NOMO-1 treated with dmso at 0.1 percent for 144 hours (cell line): Measurements from ENCODE around the gene PRAMEF20.
"Not testable (repeated sequence)": the region's sequence is repeated elsewhere in the genome, so short reads cannot be mapped to it uniquely, and the experiment has no call there.

Source experiments
- DNase-seq: peaks from one replicate; lab custom pipeline; 2025; ENCODE audit not compliant: unreplicated experiment; lab: John Stamatoyannopoulos, UW

The PRAMEF20 gene

DNA sequence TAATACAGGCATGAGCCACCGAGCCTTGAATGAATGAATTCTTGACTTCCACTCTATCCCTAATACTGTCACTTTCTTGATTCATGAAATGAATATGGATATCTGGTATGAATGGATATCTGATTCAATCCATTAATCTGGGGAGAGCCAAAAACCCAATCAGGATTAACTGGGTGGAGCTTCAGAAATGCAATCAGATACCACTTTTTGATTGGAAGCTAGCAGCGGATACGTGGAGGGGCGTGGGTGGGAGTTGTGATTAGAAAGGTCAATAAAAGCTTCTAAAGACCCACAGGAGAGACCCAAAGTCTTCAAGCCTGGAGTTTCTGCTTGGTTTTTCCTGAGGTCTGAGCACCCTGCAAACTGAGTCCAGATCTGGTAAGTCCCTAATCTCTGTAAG, at the start of gene PRAMEF20:
Gene PRAMEF20, plus strand, starts transcription at position 301 of the 400 bp plus-strand sequence. CDS start 5,905 bp downstream, outside the sequence.
- not testable (repeated sequence) for DNase-seq

GRCh38 chr1:13362364-13362763, 47.9 kb upstream of the PRAMEF20 start:
- not testable (repeated sequence) for DNase-seq

DNA sequence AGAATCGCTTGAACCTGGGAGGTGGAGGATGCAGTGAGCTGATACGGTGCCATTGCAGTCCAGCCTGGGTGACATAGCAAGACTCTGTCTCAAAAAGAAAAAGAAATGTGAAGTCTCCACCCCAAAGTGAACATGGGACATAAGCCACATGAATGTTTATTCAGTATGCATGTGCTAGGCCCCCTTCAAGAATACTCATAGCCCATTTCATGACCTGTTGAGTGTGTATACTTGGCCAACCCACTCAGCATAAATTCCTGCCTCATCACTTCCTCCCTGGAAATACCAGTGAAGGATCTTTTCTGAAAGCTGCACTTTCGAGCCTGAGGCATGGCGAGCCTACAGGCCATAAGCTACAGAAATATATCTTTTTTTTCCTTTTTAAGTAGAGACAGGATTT, 45.3 kb upstream of the PRAMEF20 start:
- DNase-seq, result not testable (repeated sequence)

GRCh38 chr1:13366536-13366935, 43.7 kb upstream of the PRAMEF20 start:
- DNase-seq, result not testable (repeated sequence)

GRCh38 chr1:13368544-13368943, 41.7 kb upstream of the PRAMEF20 start:
- not testable (repeated sequence) for DNase-seq

- DNase-seq, result not testable (repeated sequence)
These were observed 31.3 kb upstream of the PRAMEF20 start for GRCh38 chr1:13378983-13379382.

- not testable (repeated sequence) for DNase-seq
These were observed 29.9 kb upstream of the PRAMEF20 start for GRCh38 chr1:13380380-13380779.

GRCh38 chr1:13389332-13389731, 20.9 kb upstream of the PRAMEF20 start, which contains the start of gene PRAMEF17:
Gene PRAMEF17 (plus strand): TSS chr1:13389632. CDS start chr1:13389658, 26 bp downstream.
- DNase-seq, result not testable (repeated sequence)

DNA sequence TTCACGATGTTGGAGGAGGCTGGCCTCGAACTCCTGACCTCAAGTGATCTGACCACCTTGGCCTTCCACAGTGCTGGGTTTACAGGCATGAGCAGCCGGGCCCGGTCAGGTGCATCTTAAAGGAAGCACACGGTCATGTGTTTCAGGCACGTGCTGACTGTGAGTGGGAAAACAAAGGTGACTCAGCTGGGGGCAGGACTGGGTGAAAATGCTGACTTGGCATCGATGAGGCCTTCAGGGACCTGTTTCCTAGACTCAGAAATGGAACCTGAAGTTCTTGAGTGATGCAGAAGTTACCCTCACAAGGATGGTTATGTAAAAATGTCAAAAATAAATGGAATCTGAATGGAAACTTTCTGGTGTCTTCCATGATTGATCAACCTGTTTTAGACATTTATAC, 17.2 kb upstream of the PRAMEF20 start:
- not testable (repeated sequence) for DNase-seq

DNA sequence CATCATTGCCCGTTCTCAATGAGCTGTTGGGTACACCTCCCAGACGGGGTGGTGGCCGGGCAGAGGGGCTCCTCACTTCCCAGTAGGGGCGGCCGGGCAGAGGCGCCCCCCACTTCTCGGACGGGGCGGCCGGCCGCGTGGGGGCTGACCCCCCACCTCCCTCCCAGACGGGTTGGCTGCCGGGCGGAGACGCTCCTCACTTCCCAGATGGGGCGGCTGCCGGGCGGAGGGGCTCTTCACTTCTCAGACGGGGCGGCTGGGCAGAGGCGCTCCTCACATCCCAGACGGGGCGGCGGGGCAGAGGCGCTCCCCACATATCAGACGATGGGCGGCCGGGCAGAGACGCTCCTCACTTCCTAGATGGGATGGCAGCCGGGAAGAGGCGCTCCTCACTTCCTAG, 15.5 kb upstream of the PRAMEF20 start:
- DNase-seq, result not testable (repeated sequence)

- DNase-seq, result not testable (repeated sequence)
These were observed 14.9 kb upstream of the PRAMEF20 start for GRCh38 chr1:13395311-13395710.

DNA sequence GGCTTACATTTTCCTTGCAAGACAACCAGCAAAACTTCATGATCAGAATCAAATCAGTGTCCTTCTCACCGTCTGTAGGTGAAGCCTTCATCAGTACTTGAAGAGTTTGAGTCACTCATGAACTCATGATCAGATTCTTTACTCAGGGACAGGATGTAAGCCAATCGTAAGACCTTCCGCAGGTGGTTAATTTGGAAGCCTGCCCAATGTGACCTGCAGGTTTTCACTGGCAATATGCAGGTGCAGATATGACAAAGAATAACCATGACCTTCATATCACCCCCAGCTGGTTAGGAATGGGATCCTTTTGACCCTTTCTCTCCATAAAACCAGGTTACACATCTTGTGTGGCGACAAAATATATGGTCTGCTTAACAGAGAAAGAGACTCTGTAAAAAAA, 2.4 kb upstream of the PRAMEF20 start:
- no peak for DNase-seq

DNA sequence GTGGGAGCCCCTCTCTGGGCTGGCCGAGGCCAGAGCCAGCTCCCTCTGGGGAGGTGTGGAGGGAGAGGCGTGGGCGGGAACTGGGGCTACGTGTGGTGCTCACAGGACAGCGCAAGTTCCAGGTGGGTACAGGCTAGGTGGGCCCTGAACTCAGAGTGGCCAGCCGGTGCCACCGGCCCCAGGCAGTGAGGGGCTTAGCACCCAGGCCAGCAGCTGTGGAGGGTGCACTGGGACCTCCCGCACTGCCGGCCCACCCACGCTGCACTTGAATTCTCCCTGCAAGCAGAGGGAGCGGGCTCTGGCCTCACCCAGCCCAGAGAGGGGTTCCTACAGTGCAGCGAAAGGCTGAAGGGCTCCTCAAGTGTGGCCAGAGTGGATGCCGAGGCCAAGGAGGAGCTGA, 20.2 kb downstream of the PRAMEF20 start:
- no peak for DNase-seq

DNA sequence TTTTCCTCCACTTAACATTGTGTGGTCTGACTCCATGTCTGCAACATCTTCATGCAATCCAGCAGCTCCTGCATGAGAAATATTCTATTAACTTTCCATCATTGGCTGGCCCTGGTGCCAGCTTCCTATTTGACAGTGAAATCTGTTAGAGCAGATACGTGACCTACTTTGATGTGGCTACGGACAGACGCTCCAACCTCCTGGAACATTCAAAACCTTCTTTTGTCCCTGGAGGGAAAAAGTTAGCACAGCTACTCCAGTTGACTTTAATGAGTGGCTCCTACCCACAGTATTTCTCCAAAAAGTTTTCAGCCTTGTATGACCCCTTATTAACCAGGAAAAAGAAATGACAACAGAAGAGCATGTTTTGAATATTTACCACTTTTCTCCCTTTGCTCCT, 22.0 kb downstream of the PRAMEF20 start:
- no peak for DNase-seq

- not testable (repeated sequence) for DNase-seq
These were observed 23.6 kb downstream of the PRAMEF20 start for GRCh38 chr1:13433694-13434358.

DNA sequence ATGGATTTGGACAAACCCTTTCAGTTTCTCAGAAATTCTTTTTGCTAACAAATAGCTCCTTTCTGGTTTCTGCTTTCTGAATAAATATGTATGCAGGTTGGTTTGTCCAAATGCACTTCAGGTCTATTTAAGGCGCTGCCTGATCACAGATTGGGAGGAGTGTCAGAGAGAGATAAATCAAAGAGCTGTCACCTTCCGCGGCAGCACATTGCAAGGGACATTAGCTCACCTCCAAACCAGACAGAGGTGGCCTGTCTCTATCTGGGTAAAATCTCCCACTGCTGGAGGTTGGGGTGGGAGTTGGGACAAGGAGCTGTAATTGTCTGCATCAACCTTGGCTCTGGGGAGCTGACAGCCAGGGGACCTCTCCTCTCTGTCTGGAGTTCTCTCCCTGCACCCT, 25.2 kb downstream of the PRAMEF20 start:
- DNase-seq, result no peak

DNA sequence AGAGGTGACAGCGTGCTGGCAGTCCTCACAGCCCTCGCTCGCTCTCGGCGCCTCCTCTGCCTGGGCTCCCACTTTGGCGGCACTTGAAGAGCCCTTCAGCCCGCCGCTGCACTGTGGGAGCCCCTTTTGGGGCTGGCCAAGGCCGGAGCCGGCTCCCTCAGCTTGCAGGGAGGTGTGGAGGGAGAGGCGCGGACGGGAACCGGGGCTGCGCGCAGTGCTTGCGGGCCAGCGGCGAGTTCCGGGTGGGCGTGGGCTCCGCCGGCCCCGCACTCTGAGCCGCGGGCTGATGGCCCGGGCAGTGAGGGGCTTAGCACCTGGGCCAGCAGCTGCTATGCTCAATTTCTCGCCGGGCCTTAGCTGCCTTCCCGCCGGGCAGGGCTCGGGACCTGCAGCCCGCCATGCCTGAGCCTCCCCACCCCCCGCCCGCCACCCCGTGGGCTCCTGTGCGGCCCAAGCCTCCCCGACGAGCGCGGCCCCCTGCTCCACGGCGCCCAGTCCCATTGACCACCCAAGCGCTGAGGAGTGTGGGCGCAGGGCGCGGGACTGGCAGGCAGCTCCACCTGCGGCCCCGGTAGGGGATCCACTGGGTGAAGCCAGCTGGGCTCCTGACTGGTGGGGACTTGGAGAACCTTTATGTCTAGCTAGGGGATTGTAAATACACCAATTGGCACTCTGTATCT, 29.0 kb downstream of the PRAMEF20 start:
- not testable (repeated sequence) for DNase-seq

DNA sequence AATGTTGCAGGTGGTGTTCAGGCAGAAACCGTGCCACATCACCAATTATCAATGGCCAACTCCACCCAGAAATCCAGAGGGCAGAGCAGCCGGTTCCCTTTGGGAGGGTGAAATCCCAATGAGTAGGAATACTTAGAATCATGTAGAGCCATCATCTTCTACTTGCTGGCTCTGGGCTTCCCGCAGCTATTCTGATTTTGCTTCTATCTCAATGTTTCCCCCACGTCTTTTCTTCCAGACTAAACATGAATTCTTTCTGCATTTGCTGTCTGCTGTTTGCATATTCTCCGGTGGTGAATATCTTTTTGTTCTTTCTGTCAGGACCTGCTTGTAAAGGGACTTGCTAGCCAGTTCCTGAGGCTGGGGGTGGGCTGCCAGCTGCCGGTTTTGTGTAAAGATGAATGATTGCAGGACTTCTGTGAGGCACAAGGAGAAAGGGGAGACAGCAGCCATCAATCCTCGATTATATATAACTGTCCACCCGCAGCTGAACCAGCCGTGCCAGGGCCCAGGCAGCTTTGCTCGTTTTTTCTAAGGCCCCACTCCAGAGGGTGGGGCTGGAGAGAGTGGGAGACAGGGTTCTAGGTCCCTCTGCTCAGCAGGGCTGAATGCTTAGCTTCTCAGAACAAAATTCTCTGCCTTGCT, 33.2 kb downstream of the PRAMEF20 start:
- no peak for DNase-seq

- DNase-seq, result no peak
These were observed 40.0 kb downstream of the PRAMEF20 start for GRCh38 chr1:13450204-13450603.

DNA sequence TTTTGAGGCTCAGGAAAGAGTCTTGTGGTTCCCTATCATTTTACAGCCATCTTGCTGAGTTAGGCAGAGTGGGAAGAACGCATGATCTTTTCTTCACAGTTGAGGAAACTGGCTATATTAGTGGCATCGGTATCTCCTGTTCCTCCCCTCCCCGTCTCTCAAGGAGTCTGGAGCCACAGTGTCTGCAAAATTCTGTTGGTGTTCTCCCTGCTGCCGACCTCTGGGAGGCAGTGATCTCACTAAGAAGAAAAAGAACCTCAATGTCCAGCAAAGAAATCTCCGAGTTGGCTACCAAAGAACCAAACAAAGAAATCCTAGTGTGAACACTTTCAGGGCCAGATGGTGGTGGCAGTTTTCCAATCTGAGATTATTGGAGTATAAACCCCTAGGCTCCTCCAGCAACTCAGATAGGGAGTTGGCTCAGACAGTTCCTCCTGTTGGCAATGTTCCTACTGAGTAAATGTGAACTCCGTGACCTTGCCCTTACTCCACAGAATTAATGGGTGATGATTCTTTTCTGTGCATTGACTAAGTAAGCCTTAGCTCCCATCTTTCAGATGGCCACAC, 41.2 kb downstream of the PRAMEF20 start:
- no peak for DNase-seq

GRCh38 chr1:13456904-13457532, 46.8 kb downstream of the PRAMEF20 start:
- DNase-seq, result no peak
